Lower leg skin (tissue), 3 donors: Measurements from ENCODE around the gene KLB.

Experiments
- CTCF ChIP-seq, 3 donors: fragments of 450-650 bp; IDR thresholded peaks; one replicate each; pipeline ENCODE4 v1.5.1; 2016; ENCODE audit warnings: antibody characterized with exemption in 3 of 3, mild to moderate bottlenecking in 3 of 3, moderate library complexity in 2 of 3
- POLR2A ChIP-seq, 2 donors: fragments of 450-650 bp; IDR thresholded peaks; one replicate each; pipeline ENCODE4 v1.6.1; 2016 to 2017; ENCODE audit warnings: antibody characterized with exemption in 2 of 2, mild to moderate bottlenecking in 1 of 2, moderate library complexity in 1 of 2

- TF ChIP-seq POLR2A (IDR thresholded peaks at IDR 0.05) (no peak), CTCF (IDR thresholded peaks at IDR 0.05) (no peak)
Observed at GRCh38 chr4:39446842-39447573, 40.3 kb downstream of the KLB start.
